HG03135 (cell line): ENCODE results near the gene BACE2.

ENCODE experiments used
- ATAC-seq: cut with Tn5 transposase; IDR thresholded peaks from one replicate; pipeline ENCODE4 v1.9.1; 2021; ENCODE audit warnings: mild to moderate bottlenecking, moderate library complexity; ENCODE audit not compliant: unreplicated experiment

The BACE2 gene

DNA sequence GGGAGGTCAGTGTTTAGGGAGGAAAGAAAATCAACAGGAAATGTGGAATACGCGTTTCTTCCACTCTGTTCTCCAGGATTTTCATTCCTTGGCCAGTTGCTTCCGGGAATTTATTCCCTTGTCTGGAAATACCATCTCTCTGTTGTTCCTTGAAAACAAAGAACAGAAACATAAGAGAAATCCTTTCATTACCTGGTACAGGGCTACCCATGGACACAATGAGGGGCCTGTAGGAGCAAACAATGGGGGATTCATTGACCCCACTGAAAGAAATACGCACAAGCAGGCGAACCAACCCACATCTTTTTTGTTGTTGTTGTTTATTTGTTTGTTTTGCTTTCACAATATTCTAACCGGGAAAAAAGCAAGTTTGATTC, 20.0 kb upstream of the BACE2 start:
- no peak for ATAC-seq

DNA sequence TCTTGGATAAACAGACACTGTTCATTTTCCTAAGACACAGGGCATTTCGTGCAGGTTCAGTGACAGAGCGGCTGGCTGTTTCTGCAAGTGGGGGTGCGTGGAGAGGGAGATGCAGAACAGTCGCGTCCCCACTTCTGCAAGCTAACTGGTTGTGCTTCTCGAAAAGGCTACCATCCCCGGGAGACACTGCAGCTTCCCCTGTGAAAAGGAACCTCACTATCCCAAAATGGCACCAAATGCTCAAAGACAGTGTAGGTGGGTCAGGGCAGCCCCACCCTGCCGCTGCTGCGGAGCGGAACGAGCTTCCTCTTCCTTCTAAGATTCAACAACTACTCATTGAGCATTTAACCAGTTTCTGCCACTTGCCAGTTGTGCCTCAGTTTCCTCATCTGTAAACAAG, 19.2 kb upstream of the BACE2 start:
- no peak for ATAC-seq

DNA sequence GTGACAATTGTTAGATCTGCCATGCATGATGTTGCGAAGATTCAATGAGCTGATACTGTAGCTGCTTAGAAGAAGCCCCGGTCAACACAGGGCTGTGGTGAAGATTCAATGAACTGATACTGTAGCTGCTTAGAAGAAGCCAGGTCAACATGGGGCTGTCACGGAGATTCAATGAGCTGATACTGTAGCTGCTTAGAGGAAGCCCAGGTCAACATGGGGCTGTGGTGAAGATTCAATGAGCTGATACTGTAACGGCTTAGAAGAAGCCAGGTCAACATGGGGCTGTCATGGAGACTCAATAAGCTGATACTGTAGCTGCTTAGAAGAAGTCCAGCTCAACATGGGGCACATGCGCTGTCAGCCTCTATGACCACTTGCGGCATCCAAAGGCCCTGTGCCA, 18.8 kb upstream of the BACE2 start:
- no peak for ATAC-seq

DNA sequence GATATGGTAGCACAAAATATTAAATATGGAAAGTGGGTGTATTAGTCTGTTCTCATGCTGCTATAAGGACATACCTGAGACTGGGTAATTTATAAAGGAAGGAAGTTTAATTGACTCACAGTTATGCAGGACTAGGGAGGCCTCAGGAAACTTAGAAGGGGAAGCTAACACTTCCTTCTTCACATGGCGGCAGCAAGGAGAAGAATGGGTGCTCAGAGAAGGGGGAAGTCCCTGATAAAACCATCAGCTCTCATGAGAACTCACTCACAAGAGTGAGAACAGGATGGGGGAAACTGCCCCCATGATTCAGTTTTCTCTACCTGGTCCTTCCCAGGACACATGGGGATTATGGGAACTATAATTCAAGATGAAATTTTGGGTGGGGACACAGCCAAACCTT, 15.8 kb upstream of the BACE2 start:
- no peak for ATAC-seq

DNA sequence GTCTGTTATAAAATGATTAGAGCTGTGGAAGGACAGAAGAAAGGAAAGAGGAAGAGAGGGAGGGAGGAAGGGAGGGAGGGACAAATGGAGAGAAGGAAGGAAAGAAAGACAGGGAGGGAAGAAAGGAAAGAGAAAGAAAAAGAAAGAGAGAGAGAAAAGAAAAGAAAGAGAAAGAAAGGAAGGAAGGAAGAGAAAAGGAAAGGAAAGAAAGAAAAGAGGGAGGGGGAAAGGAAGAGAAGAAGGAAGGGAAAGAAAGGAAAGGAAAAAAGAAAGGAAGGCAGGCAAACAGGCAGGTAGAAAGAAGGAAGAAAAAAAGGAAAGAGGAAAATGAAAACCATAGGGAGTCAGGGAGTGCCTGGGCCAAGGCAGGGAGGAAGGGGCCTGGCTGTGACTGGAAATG, 14.5 kb upstream of the BACE2 start:
- ATAC-seq, result no peak

DNA sequence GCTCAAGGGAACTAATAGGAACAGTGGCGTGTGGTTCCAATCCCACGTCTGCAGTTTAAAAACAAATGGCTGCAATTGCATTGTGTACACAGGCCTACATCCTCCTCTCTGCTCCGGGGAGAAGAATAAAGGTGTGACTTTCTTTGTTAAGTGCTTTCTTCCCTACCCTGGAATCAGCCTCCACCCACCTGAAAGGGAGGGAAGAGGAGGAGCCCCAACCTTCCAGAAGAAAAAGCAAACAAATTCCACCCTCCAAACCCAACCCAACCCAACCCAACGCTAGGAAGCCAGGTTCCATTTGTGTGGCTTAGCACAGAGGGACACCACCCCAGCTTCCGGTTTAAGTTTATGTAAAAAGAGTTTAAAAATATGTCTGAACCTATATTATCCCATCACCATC, 11.8 kb upstream of the BACE2 start:
- ATAC-seq, result no peak

DNA sequence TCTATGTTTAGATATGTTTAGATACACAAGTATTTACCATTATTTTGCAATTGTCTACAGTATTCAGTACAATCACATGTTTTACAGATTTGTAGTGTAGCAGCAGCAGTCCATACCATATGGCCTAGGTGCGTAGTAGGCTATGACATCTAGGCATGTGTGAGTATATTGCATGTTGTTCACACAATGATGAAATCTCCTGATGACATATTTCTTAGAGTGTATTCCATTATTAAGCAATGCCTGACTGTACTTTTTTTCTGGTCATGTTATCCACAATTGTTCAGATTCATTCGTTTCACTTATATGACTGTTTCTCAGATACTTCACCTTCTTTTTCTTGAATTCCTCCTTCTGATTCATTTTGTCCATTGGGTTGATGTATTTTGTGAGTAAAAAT, 9.9 kb upstream of the BACE2 start:
- no peak for ATAC-seq

DNA sequence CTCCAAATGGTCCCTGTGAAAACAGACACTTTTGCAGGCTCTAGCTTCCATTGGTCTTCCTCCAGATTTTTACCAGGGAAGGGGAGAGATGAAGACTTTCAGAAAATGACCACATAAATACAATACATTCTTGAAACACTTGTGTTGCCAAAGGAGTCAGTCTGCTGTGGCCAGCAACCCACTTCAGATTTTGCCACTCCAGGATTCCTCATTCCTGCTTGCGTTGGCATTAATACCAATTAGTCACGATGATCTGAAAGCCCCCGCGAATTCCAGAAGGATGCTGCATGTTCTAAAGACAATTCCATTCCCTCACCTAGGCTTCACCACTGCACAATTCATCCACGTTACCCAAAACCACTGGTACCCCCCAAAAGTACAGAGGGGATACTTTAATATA, 7.9 kb upstream of the BACE2 start:
- no peak for ATAC-seq

DNA sequence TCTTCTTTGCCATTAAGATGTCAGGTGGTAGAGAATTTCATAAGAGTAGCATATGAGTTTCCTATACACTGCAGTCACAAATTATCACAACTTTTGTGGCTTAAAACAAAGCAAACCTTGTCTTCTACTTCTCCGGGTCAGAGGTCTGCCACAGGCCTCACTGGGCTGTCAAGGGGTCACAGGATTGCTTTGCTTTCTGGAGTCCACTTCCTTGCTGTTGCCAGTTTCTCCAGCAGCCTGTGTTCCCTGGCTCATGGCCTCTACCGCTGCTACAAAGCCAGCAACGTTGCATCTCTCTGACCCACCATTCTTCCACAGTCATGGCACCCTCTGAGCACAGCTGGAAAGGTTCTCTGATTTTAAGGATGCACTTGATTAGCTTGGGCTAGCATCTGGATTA, 6.5 kb upstream of the BACE2 start:
- ATAC-seq, result no peak

DNA sequence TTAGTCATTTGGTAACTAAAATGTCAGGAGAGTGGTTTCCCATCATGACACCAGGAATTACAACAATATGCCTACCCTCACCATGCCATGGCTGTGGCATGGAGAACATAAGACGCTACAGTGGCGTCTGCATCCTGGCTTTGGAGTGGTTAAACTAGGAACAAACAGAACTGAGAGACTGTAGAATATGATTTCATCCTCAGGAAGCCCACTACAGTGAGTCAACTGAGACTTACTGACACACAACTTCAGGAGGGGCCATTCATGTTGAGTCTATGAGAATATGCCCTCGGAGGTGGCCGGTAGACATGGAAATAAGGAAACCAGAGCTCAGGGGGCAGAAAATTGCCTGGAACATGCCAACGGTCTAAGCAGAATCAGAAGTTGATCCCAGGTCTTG, 5.9 kb upstream of the BACE2 start:
- ATAC-seq, result no peak

DNA sequence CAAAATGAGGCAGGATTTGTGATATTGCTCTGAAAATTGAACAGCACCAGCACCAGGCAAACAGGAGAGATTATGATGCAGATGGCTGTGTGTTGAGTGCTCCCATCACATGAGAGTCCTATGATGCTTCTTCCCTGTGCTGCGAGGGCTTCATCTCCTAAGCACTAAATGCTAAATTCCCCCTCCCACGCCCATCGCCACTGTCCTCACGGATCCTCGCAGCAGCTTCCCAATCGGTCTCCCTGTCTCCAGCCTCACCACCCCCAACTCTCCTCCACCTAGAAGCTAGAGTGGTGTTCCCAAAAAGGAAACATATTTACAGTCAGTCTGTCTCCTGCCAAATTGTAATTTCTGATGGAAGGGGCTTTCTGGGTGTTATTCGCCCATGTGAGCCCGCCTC, 4.9 kb upstream of the BACE2 start:
- no peak for ATAC-seq

DNA sequence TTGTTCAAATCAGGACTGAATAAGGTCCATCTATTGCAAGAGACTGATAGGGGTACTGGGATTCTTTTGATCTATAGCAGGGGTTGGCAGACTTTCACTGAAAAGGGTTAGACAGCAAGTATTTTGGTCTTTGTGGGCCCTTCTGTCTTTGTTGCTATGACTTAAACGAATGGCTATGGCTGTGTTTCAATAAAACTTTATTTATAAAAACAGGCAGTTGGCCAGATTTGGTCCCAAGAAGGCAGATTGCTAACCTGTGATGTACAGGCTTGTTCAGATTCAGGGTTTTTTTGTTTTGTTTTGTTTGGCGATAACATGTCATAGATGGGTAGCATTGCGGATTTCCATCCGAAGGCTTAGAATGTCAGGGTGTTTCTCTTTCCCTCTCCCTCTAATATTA, 3.9 kb upstream of the BACE2 start:
- ATAC-seq, result no peak

DNA sequence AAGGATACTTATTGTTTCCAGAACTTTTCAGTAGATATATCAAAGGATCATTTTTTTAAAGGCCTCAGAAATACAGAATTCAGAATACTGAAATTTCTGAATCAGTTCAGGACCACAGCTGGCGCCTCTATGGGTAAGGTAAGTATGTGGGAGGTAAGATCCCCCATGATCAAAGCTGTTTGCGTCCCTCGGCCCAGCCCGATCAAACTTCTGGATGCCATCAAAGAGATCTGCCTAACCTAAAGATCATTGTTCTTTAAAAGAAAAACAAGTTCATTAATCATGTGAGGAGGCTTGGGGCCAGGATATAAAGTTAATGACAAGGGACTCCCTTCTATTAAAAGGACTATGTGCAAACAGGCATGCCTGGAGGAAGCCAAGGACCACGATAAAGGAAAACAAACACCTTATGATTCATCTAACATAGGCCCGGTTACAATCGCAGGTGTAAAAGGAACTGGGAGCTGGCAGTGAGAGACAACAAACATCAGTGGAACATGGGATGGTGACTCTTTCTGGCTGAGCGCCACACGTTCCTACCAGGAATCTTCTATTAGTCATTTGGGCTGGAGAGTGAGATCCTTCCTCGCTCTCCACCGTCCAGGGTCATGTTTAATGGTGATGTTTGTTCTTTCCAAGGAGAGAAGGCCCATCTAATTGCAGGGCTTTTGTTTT, 2.8 kb upstream of the BACE2 start:
- ATAC-seq, result no peak

DNA sequence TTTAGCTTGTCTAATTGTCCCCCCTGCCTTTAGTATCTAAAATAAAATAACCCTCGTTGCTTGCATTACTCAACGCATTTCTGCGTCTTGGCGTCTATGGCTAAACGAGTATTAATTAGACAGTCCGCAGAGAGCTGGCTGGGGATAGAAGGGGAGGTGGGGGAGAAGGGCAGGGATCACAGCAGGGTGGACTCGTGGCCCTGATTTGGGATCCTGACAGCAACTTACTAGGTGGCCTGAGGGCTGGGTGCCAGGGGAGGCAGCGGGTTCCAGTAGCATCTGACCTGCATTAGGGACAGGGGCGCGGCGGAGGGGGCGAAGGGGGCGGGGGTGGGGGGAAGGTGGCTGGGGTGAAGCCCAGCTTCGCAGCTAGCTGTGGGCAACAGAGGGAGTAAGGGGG, 1.1 kb upstream of the BACE2 start:
- no peak for ATAC-seq

DNA sequence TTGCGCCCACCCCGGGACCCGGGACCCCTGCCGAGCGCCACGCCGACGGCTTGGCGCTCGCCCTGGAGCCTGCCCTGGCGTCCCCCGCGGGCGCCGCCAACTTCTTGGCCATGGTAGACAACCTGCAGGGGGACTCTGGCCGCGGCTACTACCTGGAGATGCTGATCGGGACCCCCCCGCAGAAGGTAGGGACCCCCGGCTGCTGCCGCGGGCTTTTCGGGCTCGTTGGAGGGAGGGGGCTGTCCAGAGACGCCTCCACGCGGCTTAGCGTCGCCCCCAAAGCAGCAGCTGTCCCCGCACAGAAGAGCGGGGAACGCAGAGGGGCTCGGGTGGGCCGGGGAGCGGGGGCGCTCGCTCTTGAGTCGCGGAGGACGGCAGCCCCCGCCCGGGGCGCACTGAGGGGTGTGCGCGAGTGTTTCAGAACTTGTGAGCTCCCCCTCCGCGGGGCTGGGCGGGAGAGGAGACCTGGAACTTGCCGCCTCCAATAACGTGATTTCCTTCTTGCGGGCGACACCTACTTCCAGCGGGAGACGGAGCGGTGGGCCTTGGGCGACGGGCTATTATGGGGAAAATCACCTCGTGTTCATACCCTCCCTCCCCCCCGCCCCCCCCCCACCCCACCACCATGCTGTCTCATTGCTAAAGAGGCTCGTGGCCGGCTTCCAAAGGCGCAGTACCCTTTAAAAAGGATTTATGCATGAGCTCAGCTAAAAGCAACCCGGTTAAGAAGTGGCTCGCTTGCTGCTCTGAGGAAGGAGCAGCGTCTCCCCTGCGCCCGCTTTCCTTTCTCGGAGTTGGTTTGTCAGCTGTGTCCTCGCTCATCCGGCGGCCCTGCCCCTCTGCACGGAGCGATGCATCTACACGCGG, 664 bp downstream of the BACE2 start:
- no peak for ATAC-seq

DNA sequence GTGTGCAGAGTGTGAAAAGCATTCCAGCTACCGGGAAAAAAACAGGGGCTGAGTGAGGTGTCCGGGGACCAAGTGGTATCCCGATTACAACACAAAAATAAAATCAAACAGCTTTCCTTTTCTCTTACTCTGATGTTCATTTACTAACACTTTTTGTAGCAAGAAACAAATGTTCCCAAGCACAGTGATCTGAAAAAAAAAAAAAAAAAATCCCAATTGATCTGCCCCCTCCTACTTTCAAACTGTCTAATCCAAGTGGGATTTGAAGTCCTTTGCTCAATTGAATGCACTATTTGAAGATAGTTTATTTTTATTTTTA, 1.3 kb downstream of the BACE2 start:
- ATAC-seq, result no peak

DNA sequence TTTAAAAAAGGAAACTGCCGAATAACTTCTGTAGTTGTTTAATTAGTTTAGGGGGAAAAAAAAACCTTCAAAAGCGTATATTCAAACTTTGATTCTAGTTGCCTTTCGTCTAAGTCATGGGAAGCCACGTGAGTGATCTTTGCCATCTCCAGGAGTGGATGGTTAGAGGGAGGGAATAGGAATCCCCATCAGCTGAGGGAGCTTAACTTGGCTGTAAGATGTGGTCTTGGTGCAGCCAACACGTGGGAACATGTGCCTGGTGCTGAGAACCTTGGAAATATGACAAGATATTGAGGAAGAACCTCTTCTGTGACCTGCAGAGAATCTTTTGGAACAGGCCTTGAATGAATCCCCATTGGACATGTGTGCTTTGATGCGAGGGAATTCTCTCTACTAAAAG, 1.7 kb downstream of the BACE2 start:
- ATAC-seq, result no peak

DNA sequence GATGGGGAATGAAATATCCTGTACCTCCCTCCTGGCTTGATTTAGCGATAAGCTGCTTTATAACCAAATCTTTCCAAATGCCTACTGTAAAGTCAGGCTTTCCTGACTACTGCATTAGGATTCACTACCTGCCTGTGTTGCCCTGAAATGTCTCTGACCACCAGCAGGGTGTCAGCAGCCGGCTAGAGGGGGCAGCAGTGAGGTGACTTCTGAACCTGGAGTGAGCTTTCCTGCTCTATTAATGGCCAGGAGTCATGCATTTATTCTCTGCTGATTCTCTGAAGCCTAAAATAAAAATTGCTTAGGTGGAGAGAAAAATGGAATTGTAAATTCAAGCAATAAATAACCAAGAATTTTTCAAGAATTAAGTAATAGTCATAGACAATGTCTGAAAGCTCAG, 2.5 kb downstream of the BACE2 start:
- no peak for ATAC-seq

DNA sequence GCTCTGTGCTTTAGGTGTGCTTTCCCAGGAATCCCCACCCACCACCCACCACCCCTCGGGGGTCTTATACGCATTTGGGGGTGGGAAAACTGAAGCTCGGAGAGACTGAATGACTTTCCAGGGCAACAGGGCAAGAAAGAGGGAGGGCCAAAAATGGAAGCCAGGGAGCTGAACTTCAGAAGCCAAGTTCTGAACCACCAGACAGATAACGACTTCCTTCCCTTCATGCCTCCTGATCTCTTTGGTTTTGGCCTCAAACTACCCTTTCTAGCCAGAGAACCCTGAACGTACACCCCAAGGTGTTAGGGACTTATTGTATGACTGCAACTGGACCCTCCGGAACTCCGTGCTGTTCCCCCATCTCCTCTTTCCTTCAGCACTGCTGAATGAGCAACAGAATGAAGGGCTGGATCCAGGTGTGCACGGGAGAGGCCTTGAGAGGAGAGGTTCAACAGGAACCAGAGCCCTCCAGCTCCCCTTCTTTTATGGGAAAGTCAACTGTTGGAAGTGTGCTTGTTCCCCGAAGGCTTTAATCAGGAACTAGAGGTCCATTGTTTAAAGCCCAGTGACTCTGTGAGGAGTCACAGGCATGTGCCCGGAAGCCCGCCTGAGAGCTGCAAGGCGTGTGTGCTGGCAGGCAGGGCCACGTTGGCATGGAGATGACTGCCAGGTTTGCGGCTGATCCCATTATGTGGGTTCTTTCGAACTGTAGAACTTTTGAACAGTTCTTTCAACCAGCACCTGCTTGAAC, 3.1 kb downstream of the BACE2 start:
- ATAC-seq, result no peak

DNA sequence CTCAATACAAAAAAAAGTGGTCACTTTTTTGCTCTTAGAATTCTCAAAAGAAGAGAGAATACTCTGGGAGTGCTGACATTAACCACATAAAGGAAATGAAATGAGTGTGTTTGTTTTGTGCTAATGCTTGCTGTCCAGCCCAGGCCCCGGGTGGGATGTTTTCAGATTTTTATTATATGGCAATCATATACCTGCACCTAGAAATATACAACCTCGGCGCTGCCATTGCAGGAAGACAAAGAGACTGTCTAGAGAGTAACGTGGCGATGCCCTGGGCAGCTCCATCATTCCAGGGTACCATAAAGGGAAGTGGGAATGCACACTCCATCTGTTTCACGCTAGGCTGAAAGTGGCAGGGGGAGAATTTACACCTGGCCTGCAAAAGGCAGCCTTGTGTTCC, 7.1 kb downstream of the BACE2 start:
- no peak for ATAC-seq

DNA sequence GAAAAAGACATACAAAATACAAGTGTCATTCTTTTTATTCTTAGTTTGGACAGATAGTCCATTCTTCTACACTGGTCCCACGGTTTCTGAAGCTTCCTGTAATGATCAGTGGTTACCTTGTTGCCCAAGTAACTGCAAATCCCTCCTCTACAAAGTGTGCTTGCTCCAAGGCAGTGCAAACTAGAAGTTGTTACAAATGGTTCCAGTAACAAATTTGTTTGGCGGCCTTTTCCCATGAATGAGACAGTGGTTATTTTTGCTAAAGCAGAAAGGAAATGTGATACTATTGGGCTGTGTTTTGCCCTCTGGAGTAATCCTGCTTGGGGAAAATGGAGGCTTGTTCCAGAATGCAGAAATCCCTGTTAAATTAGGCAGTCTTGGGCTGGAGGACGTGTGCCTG, 8.9 kb downstream of the BACE2 start:
- no peak for ATAC-seq

DNA sequence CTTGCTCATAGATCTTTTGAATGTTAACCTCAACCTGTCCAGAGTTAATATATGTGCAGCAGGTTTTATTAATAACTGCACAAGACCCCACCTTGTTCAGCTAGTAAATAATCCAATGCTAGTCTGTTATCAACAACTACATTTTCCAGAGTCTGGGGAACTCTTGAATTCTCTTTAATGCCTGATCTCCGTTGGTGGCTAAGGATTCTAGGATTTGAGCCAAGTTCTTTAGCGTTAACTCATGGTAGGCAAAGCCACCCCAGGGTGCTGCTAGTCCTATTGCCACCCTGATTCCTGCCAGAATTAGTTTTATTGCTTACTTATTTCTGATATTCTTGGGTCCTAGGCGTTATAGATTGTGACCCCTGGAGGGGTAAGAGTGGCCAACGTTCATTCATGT, 12.8 kb downstream of the BACE2 start:
- ATAC-seq, result no peak
